HL-60 (cell line): ENCODE measurements around the gene PSME3.

Experiments used
- DNase-seq, 2 experiments: peaks; one replicate each; pipeline ENCODE4 v3.0.0-alpha.2; 2010 to 2020; ENCODE audit warnings: low read depth in 1 of 2, low spot score in 1 of 2
- H3K27ac ChIP-seq: fragments of 250-450 bp; sonication (Bioruptor Pico); replicated peaks from 2 replicates; pipeline ENCODE4 v1.5.1; 2020; ENCODE audit warnings: mild to moderate bottlenecking, moderate library complexity
- H3K27me3 ChIP-seq: fragments of 250-450 bp; sonication (Bioruptor Pico); 2 replicates; pipeline ENCODE4 v1.5.1; 2021; ENCODE audit warnings: mild to moderate bottlenecking, moderate library complexity; ENCODE audit not compliant: insufficient read depth, poor library complexity, severe bottlenecking
- H3K4me3 ChIP-seq: replicated peaks from 2 replicates; pipeline ENCODE4 v1.5.1; 2011; ENCODE audit warnings: mild to moderate bottlenecking, control low read depth, low read length; ENCODE audit not compliant: insufficient read depth
- GABPA ChIP-seq: IDR thresholded peaks from 2 replicates; pipeline ENCODE4 v1.6.1; 2012; ENCODE audit warnings: low read depth
- POLR2AphosphoS5 ChIP-seq: IDR thresholded peaks from 2 replicates; pipeline ENCODE4 v1.6.1; 2012; ENCODE audit warnings: low read depth
- SPI1 ChIP-seq: IDR thresholded peaks from 2 replicates; pipeline ENCODE4 v1.6.1; 2012; ENCODE audit warnings: low read depth, mild to moderate bottlenecking, borderline replicate concordance
- TF ChIP-seq, protein P1 (sequence below): IDR thresholded peaks from 2 replicates; pipeline ENCODE4 v1.6.1; 2012; ENCODE audit warnings: low read depth; ENCODE audit not compliant: insufficient replicate concordance
- TF ChIP-seq, protein P2 (sequence below): IDR thresholded peaks from one replicate; pipeline ENCODE4 v1.5.1; 2011; ENCODE audit warnings: low read length, control low read depth, inconsistent platforms; ENCODE audit not compliant: insufficient read depth

The PSME3 gene

GRCh38 chr17:42797067-42798007, 35.9 kb upstream of the PSME3 start:
- no peaks in the 10 kb centered on the region for H3K27me3 ChIP-seq
- peak overlapping the region; percentile 96 for H3K4me3 ChIP-seq
- no peak for DNase-seq
- TF ChIP-seq GABPA (no peak), POLR2AphosphoS5 (no peak), SPI1 (no peak)
- TF ChIP-seq, protein P1, sequence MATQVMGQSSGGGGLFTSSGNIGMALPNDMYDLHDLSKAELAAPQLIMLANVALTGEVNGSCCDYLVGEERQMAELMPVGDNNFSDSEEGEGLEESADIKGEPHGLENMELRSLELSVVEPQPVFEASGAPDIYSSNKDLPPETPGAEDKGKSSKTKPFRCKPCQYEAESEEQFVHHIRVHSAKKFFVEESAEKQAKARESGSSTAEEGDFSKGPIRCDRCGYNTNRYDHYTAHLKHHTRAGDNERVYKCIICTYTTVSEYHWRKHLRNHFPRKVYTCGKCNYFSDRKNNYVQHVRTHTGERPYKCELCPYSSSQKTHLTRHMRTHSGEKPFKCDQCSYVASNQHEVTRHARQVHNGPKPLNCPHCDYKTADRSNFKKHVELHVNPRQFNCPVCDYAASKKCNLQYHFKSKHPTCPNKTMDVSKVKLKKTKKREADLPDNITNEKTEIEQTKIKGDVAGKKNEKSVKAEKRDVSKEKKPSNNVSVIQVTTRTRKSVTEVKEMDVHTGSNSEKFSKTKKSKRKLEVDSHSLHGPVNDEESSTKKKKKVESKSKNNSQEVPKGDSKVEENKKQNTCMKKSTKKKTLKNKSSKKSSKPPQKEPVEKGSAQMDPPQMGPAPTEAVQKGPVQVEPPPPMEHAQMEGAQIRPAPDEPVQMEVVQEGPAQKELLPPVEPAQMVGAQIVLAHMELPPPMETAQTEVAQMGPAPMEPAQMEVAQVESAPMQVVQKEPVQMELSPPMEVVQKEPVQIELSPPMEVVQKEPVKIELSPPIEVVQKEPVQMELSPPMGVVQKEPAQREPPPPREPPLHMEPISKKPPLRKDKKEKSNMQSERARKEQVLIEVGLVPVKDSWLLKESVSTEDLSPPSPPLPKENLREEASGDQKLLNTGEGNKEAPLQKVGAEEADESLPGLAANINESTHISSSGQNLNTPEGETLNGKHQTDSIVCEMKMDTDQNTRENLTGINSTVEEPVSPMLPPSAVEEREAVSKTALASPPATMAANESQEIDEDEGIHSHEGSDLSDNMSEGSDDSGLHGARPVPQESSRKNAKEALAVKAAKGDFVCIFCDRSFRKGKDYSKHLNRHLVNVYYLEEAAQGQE, result no peak
- TF ChIP-seq, protein P2, sequence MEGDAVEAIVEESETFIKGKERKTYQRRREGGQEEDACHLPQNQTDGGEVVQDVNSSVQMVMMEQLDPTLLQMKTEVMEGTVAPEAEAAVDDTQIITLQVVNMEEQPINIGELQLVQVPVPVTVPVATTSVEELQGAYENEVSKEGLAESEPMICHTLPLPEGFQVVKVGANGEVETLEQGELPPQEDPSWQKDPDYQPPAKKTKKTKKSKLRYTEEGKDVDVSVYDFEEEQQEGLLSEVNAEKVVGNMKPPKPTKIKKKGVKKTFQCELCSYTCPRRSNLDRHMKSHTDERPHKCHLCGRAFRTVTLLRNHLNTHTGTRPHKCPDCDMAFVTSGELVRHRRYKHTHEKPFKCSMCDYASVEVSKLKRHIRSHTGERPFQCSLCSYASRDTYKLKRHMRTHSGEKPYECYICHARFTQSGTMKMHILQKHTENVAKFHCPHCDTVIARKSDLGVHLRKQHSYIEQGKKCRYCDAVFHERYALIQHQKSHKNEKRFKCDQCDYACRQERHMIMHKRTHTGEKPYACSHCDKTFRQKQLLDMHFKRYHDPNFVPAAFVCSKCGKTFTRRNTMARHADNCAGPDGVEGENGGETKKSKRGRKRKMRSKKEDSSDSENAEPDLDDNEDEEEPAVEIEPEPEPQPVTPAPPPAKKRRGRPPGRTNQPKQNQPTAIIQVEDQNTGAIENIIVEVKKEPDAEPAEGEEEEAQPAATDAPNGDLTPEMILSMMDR, result no peak
- no peak overlapping the region for H3K27ac ChIP-seq

GRCh38 chr17:42798011-42798382, 35.2 kb upstream of the PSME3 start:
- Histone ChIP-seq H3K27ac (peak overlapping the region; percentile 60), H3K27me3 (no peaks in the 10 kb centered on the region)

DNA sequence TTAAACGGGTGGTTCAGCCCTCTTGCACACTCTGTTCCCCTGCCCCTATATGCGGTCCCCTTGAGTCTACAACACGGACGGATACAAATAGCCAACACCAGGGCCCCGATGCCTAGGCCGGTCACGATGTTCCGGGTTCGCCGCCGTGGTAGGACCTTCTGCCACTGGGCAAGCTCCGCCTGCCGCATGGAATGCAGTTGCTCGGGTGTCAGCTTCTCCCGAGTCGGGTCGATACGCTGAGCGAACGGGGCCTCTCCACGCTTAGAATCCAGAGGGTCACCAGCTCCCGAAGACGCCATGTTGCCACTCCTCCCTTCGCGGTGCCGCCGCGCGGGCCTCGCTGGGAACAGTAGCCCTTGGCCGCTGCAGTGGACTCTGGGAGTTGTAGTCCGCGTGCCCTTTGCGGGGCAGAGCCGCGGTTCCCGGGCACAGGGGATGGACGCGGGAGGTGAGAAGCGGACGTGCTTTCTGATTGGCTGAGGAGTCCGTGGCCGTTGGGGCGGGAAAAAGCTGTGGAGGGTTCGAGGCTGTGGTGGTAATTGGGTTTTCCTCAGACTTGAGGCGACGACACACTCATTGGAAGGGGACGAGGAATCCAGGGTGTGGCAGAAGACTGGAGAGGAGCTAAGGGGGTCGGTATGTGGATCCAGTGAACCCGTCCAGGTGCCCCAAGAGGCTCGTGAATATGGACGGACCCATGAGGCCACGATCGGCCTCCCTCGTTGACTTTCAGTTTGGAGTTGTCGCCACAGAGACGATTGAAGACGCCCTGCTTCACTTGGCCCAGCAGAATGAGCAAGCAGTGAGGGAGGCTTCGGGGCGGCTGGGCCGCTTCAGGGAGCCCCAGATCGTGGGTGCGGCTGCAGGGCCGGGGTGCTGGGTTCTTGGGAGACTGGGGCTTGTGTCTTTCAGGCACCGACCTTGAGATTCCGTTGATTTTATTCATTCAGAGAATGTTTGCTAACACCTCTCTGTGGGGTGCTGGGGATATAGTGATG, 34.5 kb upstream of the PSME3 start, which contains the start of the genes CNTD1 and COA3:
Gene CNTD1 (plus strand): TSS at position 479 of the 998 bp plus-strand sequence. CDS start 207 bp downstream, at position 686.
Gene COA3 (minus strand): TSS at position 322 of the 998 bp plus-strand sequence. CDS start 23 bp downstream, at position 299.
- TF ChIP-seq POLR2AphosphoS5 (peak; percentile 25; the same call in 1 of the 2 replicates), GABPA (no peak)
- DNase-seq, result peak; percentile 62 to 90
- Histone ChIP-seq H3K4me3 (peak within 1 kb of the TSS; percentile 96), H3K27ac (peak within 1 kb of the TSS; percentile 60), H3K27me3 (no peaks in the 10 kb centered on the region)

More at GRCh38 chr17:42798011-42798382, 35.2 kb upstream of the PSME3 start:
- TF ChIP-seq, protein P2, result no peak
- TF ChIP-seq GABPA, result no peak
- no peak for TF ChIP-seq SPI1
- TF ChIP-seq POLR2AphosphoS5, result no peak
- H3K4me3 ChIP-seq, result peak overlapping the region; percentile 96
- DNase-seq, result no peak

GRCh38 chr17:42803074-42803883, 29.9 kb upstream of the PSME3 start:
- no peak for DNase-seq
- H3K27ac ChIP-seq, result no peak overlapping the region
- TF ChIP-seq, protein P2, result no peak
- TF ChIP-seq GABPA (no peak), SPI1 (no peak), POLR2AphosphoS5 (no peak)
- TF ChIP-seq, protein P1, result no peak
- no peak overlapping the region for H3K4me3 ChIP-seq
- no peaks in the 10 kb centered on the region for H3K27me3 ChIP-seq
